Fibroblast of skin of scalp (primary cell): ENCODE measurements around the gene MAPT.

Experiments used
- DNase-seq: peaks from one replicate; pipeline ENCODE4 v3.0.0-alpha.2; 2013

Gene MAPT

DNA sequence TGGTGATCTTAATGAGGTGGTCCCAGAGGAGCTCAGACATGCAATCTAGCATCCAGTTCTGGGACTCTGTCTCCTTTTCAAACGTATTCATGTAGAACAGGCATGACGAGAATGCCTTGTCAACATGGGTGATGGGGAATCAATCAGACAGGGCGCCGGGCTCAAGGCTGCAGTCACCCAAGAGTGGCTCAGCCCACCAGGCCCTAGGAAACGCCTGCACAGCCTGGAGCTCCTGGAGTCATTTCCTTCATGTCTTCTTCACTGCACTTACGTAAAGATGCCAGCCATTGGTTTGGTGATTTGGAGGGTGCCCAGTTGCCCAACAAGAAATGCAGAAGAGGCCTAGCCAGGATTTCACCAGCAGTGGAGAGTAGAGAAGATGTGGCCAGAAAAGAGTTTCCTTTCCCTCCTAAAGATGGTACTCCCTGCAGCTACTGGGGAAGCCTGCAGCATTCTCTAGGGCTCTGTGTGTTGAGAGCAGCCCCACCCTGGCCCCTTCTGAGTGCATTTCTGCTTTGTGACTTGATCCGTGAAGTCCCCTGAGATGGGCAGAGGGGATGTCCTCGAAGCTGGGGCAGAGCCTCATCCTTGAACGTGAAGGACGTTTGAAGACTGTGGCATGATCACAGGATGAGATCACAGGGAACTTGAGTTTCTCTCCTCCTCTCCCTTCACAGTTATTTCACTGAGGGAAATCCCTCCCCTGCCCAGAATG lies 80.7 kb downstream of the MAPT start:
- DNase-seq, result no peak

- DNase-seq, result no peak
These were observed 81.4 kb downstream of the MAPT start for GRCh38 chr17:45975640-45976295.

GRCh38 chr17:45976391-45976754 lies 82.0 kb downstream of the MAPT start:
- no peak for DNase-seq

DNA sequence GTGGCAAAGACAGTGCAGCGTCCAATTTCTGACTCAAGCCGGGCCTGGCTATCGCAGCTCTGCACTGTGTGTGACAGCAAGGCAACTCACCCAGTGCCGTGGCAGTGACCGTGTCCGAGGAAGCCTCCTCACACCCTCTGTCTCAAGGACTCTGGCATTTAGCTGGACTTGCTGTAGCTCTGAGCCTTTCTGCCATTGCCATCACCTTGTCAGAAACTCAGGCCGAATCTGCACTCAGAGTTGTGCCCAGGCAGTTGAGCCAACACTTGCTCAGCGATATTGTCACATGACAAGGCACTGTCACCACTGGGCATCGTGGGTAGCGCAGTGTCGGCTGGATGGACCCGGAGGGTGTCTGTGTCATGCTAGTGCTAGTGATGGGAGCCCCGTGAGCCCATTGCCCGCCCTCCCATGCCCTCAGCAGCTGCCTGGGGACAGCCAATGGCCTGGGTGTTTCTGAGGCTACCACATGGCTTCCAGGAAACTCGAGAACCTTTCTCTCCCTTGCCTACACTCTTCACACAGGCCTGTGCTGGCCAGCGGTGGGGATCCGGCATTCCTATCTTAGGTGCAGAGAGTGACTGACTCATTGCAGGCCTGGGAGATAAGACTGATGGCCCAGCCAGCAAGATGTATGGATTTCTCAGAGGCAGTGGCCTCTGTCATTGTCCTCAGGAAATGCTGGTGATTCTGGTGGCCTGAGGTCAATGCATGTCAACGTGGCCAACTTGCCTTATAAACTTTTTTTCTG lies 82.6 kb downstream of the MAPT start:
- peak; percentile 6 for DNase-seq

DNA sequence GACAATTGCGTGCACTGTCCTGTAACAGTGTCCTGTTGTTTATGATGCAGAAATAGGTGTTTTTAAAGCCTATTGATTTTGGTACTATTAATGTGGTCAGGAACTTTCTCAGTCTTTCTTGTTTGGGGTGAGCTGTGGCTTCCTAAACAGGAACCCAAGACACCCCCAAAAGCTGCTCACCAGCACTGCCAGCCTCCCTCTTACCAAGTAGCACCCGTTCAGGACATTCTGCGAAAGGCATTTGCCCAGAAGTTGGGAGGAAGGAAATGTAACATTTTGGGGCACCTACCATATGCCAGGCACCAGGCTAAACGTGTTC lies 83.1 kb downstream of the MAPT start:
- no peak for DNase-seq

- no peak for DNase-seq
These were observed 83.7 kb downstream of the MAPT start for GRCh38 chr17:45977976-45978626.

DNA sequence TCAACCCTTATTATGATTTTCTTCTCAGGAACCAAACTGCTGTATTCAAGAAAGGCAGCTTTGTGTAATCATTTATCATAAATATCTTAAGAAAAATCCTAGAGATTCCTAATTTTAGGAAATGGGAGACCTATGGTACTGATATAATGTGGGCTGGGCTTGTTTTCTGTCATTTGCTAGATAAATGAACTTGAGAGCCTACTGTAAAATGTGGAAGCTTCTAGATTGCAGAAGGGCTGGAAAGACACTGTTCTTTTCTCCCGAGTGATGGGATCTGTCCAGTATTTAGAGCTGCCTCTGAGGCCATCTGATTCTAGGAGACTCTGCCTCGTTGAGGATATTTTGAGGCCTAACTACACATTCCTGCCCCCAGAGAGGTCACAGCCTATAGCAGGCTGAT lies 84.8 kb downstream of the MAPT start:
- no peak for DNase-seq

GRCh38 chr17:45980855-45981254 lies 86.5 kb downstream of the MAPT start:
- DNase-seq, result no peak

DNA sequence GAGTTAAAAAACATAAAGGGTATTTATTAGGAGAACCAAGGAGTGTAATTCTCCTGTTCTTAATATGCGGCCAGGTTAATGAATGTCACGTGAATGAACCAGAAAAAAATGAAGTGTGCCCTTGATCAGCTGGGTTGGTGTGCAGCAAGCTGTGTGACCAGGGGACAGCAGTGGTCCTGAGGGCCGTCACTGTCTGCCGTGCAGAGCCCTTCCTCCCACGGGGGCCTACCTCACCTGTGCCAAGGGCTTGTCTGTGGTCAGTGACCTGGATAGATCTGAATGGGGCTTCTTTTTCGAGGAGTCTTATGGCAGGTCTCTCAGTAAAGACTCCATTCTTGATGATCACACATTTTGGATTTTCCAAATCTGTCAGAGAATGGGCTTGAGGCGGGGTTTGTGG lies 87.0 kb downstream of the MAPT start:
- DNase-seq, result no peak

DNA sequence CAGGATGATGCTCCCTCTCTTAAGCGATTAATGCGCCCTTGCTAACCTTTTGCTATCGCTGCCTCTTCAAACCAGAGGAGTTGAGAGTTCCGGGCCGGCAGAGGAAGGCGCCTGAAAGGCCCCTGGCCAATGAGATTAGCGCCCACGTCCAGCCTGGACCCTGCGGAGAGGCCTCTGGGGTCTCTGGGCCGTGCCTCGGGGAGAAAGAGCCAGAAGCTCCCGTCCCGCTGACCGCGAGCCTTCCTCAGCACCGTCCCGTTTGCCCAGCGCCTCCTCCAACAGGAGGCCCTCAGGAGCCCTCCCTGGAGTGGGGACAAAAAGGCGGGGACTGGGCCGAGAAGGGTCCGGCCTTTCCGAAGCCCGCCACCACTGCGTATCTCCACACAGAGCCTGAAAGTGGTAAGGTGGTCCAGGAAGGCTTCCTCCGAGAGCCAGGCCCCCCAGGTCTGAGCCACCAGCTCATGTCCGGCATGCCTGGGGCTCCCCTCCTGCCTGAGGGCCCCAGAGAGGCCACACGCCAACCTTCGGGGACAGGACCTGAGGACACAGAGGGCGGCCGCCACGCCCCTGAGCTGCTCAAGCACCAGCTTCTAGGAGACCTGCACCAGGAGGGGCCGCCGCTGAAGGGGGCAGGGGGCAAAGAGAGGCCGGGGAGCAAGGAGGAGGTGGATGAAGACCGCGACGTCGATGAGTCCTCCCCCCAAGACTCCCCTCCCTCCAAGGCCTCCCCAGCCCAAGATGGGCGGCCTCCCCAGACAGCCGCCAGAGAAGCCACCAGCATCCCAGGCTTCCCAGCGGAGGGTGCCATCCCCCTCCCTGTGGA lies 88.6 kb downstream of the MAPT start:
- DNase-seq, result no peak

GRCh38 chr17:45983614-45984310 lies 89.4 kb downstream of the MAPT start:
- DNase-seq, result no peak

- no peak for DNase-seq
These were observed 90.0 kb downstream of the MAPT start for GRCh38 chr17:45984368-45984767.

GRCh38 chr17:45985447-45985846 lies 91.1 kb downstream of the MAPT start:
- no peak for DNase-seq

DNA sequence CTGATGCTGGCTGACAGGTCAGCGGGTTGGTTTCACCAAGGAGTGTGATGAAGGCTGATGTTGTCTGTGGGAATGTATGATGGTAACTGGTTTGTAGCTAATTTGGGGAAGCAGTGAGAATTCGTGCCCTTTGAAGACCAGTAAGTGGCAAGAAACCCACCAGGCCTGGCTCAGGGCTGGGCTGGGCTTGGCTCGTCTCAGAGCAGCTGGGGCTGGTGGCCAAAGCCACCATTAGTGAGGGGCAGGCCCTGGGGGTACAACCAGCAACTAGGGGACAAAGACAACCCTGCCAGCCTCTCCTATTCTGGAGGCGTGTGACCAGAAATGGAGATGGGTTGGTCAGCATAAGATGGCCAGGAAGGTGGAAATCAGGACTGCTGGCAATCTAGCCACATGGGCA lies 91.7 kb downstream of the MAPT start:
- no peak for DNase-seq

DNA sequence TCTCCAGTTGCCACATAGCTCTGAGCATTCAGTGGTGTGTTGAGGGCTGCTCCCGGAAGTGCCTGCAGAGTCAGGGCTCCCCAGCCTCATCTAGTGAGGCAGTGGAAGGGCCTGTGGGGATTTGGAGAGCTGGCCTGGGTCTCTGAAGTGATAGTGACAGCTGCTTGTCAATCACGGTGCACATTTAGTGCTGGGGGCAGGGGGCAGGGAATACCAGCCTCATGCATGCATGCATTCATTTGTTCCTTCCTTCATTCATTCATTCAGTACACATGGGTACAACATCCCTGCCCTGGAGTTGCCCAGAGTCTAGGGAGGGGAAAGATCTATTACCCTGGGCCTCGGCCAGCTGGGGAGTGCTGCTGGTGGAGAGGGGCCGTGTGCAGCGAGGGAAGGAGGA lies 93.4 kb downstream of the MAPT start:
- no peak for DNase-seq

- DNase-seq, result no peak
These were observed 95.4 kb downstream of the MAPT start for GRCh38 chr17:45989759-45990158.

- no peak for DNase-seq
These were observed 96.5 kb downstream of the MAPT start for GRCh38 chr17:45990886-45991285.

DNA sequence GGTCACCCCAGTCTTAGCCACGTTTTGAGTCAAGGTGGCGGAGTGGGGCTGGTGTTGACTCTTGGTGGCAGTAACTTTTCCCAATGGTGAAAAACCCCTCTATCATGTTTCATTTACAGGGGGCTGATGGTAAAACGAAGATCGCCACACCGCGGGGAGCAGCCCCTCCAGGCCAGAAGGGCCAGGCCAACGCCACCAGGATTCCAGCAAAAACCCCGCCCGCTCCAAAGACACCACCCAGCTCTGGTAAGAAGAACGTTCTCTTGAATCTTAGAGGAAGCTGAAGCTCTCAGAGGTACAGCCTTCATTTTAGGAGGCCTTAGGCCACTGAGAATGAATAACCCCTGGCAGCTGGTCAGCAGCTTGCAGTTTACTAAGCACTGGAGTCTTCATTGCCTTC lies 97.0 kb downstream of the MAPT start:
- DNase-seq, result no peak

- no peak for DNase-seq
These were observed 97.8 kb downstream of the MAPT start for GRCh38 chr17:45992175-45992574.

DNA sequence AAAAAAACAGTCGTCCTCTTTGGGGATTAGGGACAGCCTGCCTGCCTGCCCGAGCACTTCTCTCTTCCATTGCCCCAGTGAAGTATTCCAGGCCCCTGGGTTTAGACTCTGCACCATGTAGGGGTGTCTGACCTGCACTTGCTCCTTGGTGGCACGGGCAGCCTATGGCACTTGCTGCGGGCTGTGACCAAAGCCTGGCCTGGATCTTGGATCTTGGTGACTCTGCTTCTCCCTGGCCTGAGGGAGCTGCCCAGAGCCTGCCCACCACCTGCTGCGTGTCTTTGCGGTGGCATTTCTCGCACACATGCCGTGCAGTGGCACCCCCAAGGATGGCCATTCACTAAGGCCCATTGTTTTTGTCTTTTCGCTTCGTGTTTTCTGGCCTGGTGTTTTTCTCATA lies 98.5 kb downstream of the MAPT start:
- DNase-seq, result no peak

DNA sequence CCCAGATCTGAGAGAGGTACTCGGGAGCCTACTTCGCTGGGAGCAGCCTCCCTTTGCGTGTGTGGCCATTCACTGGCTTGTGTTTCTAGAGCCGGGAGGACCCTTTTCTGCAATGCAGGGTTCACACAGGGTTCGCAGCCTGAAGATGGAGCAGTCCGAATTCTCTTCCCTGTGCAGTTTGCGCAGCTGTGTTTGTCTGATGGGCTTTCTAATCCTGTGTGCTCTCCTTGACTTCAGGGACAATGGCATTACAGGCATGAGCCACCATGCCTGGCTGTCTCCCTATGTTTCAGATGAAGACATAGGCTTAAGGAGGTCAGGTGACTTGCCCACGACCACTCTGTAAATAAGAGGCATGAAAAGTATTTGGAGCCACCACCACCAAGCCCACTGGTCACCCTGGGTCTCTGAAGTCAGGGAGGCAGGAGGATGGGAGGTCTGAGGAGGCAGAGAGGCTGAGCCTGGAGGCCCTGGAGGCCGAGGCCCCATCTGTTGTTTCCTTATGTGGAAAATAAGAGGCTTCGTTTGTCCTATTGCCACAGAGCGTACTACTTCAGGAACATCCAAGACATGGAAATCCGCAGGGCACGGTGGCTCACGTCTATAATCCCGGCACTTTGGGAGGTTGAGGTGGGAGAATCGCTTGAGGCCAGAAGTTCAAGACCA lies 99.7 kb downstream of the MAPT start:
- DNase-seq, result no peak
